ENCODE measurements around the gene ZNF723.
"Not testable (repeated sequence)": the region's sequence is repeated elsewhere in the genome, so short reads cannot be mapped to it uniquely, and the experiment has no call there.

ZNF723 gene

GRCh38 chr19:22831211-22831610 lies 880 bp upstream of the ZNF723 start:
- TF ChIP-seq CTCF (IDR thresholded peaks at IDR 0.05; ENCODE audit: low read depth, low read length, missing control alignments) = no peak
- H3K4me3 ChIP-seq (ENCODE audit: low read depth, low read length) = no peak overlapping the region
- no peak for DNase-seq (ENCODE audit: low read depth)

- H3K4me3 ChIP-seq (ENCODE audit: low read depth, low read length); DNase-seq (ENCODE audit: low read depth): not testable (repeated sequence)
Observed at GRCh38 chr19:22857713-22858320, 25.7 kb downstream of the ZNF723 start.

GRCh38 chr19:22882797-22883196 lies 50.7 kb downstream of the ZNF723 start:
- no peak for DNase-seq (ENCODE audit: low read depth)
- H3K4me3 ChIP-seq (ENCODE audit: low read depth, low read length) = no peak overlapping the region
- TF ChIP-seq CTCF (IDR thresholded peaks at IDR 0.05; ENCODE audit: low read depth, low read length, missing control alignments) = peak; percentile 25

- no peak for TF ChIP-seq CTCF (IDR thresholded peaks at IDR 0.05; ENCODE audit: low read depth, low read length, missing control alignments)
- no peak overlapping the region for H3K4me3 ChIP-seq (ENCODE audit: low read depth, low read length)
- no peak for DNase-seq (ENCODE audit: low read depth)
Observed at GRCh38 chr19:22893855-22894270, 61.8 kb downstream of the ZNF723 start.

GRCh38 chr19:22901431-22902130 lies 69.5 kb downstream of the ZNF723 start:
- DNase-seq (ENCODE audit: low read depth) = no peak
- no peak overlapping the region for H3K4me3 ChIP-seq (ENCODE audit: low read depth, low read length)
- no peak for TF ChIP-seq CTCF (IDR thresholded peaks at IDR 0.05; ENCODE audit: low read depth, low read length, missing control alignments)

All from GM12864 (cell line).